B cell (primary cell): ENCODE results near the gene COG1.

ENCODE experiments used
- CTCF ChIP-seq: fragments of 200-600 bp; IDR thresholded peaks from one replicate; pipeline ENCODE4 v1.8.0; 2022; ENCODE audit warnings: antibody characterized with exemption, mild to moderate bottlenecking
- EZH2 ChIP-seq: IDR thresholded peaks from 2 replicates; pipeline ENCODE4 v1.6.1; 2012; ENCODE audit warnings: borderline replicate concordance, low read depth, mild to moderate bottlenecking, moderate library complexity, low read length; ENCODE audit not compliant: insufficient read depth, poor library complexity, severe bottlenecking

DNA sequence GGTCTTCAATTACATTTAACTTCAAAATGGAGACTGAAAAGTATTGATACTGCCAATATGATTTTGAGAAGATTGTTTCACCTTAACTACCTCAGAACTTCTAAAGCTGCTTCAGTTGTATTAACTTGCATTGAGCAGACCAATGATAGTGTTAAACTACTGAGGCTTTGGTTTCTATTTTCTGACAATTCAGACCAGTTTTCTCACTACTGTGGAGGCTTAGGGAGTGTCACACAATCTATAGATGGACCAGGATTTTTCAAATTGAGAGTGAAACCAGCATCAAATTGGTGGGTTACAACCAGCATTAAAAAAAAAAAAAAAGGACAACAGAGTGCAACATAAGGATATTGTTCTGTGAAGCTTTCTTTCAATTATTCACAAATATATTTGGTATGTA is 21.2 kb downstream of the COG1 start:
- no peak for TF ChIP-seq CTCF
- TF ChIP-seq EZH2 = no peak
